Testis (tissue), 3 donors: ENCODE measurements around the gene CSRP1. TPM values are rescaled to one million over a fixed set of nuclear protein-coding genes. Genes with fewer than 3 reads are reported as not detected.

Source experiments
- DNase-seq: peaks from one replicate; pipeline ENCODE4 v3.0.0-alpha.2; 2019
- H3K27ac ChIP-seq, 2 donors: fragments of 200-600 bp; sonication (generic); one replicate each; pipeline ENCODE4 v1.5.1; 2019
- H3K27me3 ChIP-seq: fragments of 200-600 bp; sonication (generic); one replicate; pipeline ENCODE4 v1.5.1; 2019
- H3K36me3 ChIP-seq: fragments of 200-600 bp; sonication (generic); one replicate; pipeline ENCODE4 v1.5.1; 2017; ENCODE audit warnings: low read depth; ENCODE audit errors: missing control alignments
- H3K4me1 ChIP-seq: fragments of 200-600 bp; sonication (generic); one replicate; pipeline ENCODE4 v1.5.1; 2019
- H3K4me3 ChIP-seq, 2 donors: fragments of 200-600 bp; sonication (generic); one replicate each; pipeline ENCODE4 v1.5.1; 2017 to 2019
- H3K9me3 ChIP-seq: fragments of 200-600 bp; sonication (generic); one replicate; pipeline ENCODE4 v1.5.1; 2017
- POLR2A ChIP-seq: fragments of 450-650 bp; IDR thresholded peaks from one replicate; pipeline ENCODE4 v1.6.1; 2017; ENCODE audit warnings: antibody characterized with exemption, mild to moderate bottlenecking, moderate library complexity
- WGBS, 2 donors: methylation state at CpG; one replicate each; pipeline ENCODE4 v1.1.5; 2018; 5-methylcytosine and 5-hydroxymethylcytosine counted together
- intact Hi-C: fragments of 100-400 bp; cut with DNase I; formaldehyde crosslinking; loops from one replicate; pipeline ENCODE4 v1.15.1; 2023; ENCODE audit warnings: low total_unique reads
- polyA plus RNA-seq: library from polyadenylated mRNA; stranded (reverse); fragments of 350-450 nt; fragmentation: Illumina TruSeq; extraction: RNeasy Lipid Tissue Mini Kit (QIAGEN cat#74804); gene quantifications from one replicate; pipeline ENCODE4 v1.2.3, GENCODE V29; 2014; ENCODE audit warnings: low read depth, low replicate concordance; ENCODE audit not compliant: insufficient read depth
- total RNA-seq, 2 donors: library from RNA; depleted of rRNA; stranded (reverse); fragments of >200 nt; gene quantifications; one replicate each; pipeline ENCODE4 v1.2.3, GENCODE V29; 2016
- TF ChIP-seq, protein P1 (sequence below), 3 experiments: fragments of 450-650 bp in 2 of 3; fragments of 200-600 bp in 1 of 3; sonication (generic) in 1 of 3; IDR thresholded peaks; one replicate each; pipeline ENCODE4 v1.5.1; 2016 to 2019; ENCODE audit warnings: antibody characterized with exemption in 3 of 3, mild to moderate bottlenecking in 2 of 3, moderate library complexity in 1 of 3

The CSRP1 gene
- total and polyA plus RNA-seq, 3 donors from 2014 or later, result 103 to 217 (median 123) TPM

DNA sequence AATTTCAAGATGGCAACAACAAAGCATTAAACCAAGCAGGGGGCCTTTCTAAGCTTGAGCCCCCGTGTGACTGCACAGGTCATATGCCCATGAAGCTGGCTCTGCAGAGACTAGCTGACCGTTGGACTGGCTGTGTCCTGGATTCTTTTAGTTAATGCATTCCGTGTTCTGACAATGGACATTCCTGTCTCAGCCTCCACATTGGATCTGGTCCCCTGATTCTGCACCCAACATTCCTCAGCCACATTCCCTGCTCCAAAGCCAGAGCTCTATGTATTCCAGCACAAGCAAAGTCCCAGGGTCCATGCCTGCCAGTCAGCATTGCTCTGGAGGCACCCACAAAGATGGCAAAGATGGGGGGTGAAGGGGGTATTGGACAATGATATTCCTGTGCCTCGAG lies 26.9 kb upstream of the CSRP1 start:
- Histone ChIP-seq H3K4me3 (no peak overlapping the region), H3K27ac (no peak overlapping the region), H3K27me3 (no peaks in the 10 kb centered on the region), H3K36me3 (no peaks in the 10 kb centered on the region), H3K9me3 (no peaks in the 10 kb centered on the region), H3K4me1 (peaks cover 23% of the 10 kb centered on the region)
- intact Hi-C loops, result no loop called here
- WGBS, 2 donors, result 74 to 82% methylated on average over 4 of the region's 4 CpGs
- DNase-seq, result no peak
- no peak for TF ChIP-seq POLR2A
- TF ChIP-seq, protein P1, sequence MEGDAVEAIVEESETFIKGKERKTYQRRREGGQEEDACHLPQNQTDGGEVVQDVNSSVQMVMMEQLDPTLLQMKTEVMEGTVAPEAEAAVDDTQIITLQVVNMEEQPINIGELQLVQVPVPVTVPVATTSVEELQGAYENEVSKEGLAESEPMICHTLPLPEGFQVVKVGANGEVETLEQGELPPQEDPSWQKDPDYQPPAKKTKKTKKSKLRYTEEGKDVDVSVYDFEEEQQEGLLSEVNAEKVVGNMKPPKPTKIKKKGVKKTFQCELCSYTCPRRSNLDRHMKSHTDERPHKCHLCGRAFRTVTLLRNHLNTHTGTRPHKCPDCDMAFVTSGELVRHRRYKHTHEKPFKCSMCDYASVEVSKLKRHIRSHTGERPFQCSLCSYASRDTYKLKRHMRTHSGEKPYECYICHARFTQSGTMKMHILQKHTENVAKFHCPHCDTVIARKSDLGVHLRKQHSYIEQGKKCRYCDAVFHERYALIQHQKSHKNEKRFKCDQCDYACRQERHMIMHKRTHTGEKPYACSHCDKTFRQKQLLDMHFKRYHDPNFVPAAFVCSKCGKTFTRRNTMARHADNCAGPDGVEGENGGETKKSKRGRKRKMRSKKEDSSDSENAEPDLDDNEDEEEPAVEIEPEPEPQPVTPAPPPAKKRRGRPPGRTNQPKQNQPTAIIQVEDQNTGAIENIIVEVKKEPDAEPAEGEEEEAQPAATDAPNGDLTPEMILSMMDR (IDR thresholded peaks at IDR 0.05), result no peak

DNA sequence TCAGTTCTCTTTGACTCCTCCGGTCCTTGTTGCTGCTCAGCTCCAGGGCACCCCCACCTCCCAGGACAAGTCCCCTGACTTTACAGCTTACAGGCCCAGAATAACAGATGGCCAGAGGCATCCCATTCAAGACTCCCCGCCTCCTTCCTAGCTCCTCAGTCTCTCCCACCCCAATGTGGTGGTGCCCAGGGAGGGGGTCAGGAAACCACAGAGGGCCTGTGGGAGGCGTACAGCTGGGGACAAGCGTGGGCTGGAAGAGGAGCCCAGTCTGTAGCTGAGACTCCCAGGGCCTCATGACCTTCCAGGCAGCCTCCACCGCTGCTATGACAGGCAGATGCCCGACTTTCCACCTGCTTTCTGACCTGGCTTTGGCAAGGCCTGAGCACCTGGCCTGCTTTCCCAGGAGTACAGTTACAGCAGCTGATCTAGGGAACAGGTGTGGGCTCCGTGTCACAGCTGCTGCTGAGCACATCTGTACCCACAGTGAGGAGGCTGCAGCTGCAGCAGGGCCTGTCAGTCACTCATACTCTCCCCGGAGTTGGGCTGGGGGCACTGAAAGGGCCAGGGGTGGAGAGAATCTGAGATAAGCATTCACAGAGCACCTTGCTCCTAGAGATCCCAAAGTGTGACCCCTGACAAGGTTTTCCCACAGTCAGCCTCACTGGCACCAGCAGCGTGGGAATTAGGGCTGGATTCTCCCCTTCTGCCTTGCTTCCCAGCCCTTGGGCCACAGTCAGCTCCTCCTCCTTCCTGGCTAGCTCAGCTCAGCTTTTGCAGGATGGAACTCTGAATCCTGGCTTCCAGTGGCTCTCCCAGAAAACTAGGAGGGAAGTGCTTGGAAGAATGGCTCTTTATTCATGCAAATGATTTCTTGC lies 24.9 kb upstream of the CSRP1 start:
- H3K4me1 ChIP-seq, result peaks cover 13% of the 10 kb centered on the region
- TF ChIP-seq, protein P1 (IDR thresholded peaks at IDR 0.05), result no peak
- no peak for TF ChIP-seq POLR2A
- no peaks in the 10 kb centered on the region for H3K36me3 ChIP-seq
- no peaks in the 10 kb centered on the region for H3K9me3 ChIP-seq
- intact Hi-C loops, result no loop called here
- no peaks in the 10 kb centered on the region for H3K27me3 ChIP-seq
- 52 to 71% methylated on average over 7 to 9 of the region's 9 CpGs for WGBS, 2 donors
- no peak for DNase-seq
- H3K27ac ChIP-seq, result no peak overlapping the region
- no peak overlapping the region for H3K4me3 ChIP-seq

DNA sequence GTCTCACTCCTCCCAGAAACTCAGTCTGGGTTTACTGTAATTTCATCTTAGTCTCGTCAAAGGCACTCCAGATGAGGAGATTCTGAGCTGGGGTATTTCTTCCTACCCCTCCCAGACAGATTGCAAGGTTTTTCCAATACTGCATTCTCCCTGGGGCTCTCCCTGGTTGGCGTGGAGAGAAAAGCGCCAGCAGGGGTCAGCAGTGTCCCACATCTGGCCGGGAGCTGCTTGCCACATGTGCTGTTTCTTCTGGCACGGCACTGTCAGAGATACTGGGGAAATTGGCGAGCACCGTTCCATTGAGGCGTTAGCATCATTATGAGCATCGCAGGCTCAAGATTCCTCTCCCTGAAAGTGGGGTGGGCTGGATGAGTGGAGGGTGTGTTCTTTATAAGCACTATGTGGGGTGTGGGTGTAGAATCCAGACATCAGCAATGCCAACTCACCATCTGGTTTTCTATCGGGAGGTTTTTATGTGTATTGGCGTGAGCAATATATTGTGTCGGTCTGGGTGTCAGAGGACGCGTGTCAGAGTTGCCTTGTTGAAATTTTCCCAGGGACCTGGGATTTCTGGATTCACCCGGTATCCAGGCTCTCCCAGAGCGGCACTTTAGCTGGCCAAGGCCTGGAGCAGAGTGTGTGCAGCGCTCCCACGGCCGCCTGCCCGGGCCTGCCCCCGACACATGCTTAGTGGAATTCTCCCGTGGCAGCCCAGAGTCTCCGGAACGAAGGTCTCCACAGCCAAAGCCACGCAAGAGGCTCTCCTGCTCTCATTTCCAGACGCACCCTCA lies 24.0 kb upstream of the CSRP1 start:
- H3K36me3 ChIP-seq, result no peaks in the 10 kb centered on the region
- peaks cover 13% of the 10 kb centered on the region for H3K4me1 ChIP-seq
- WGBS, 2 donors, result 38 to 42% methylated on average over 25 to 26 of the region's 26 CpGs
- intact Hi-C loops, result no loop called here
- H3K27me3 ChIP-seq, result no peaks in the 10 kb centered on the region
- H3K4me3 ChIP-seq, result no peak overlapping the region
- H3K27ac ChIP-seq, result no peak overlapping the region
- H3K9me3 ChIP-seq, result no peaks in the 10 kb centered on the region
- no peak for TF ChIP-seq POLR2A
- TF ChIP-seq, protein P1 (IDR thresholded peaks at IDR 0.05), result peak; percentile 47 to 64 (median 62)
- DNase-seq, result peak; percentile 88

DNA sequence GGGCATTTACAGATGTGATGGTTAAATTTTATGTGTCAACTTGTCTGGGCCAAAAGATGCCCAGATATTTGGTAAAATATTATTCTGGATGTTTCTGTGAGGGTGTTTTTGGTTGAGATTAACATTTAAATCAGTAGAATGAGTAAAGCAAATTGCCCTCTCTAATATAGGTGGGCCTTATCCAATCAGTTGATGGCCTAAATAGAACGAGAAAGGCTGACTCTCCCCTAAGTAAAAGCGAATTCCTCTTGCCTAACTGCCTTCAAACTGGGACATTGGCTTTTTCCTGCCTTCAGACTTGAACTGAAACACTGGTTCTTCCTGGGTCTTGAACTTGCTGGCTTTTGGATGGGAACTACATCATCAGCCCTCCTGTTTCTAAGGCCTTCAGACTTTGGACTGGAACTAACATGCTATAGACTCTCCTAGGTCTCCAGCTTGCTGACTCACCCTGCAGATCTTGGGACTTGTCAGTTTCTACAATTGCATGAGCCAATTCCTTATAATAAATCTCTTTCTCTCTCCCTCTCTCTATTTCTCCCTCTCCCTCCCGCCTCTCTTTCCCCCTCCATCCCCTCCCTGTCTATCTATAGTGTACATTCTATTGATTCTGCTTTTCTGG lies 21.8 kb upstream of the CSRP1 start:
- Histone ChIP-seq H3K4me3 (no peak overlapping the region), H3K27me3 (no peaks in the 10 kb centered on the region), H3K36me3 (no peaks in the 10 kb centered on the region), H3K27ac (no peak overlapping the region), H3K4me1 (peaks cover 13% of the 10 kb centered on the region), H3K9me3 (no peaks in the 10 kb centered on the region)
- TF ChIP-seq, protein P1 (IDR thresholded peaks at IDR 0.05), result no peak
- TF ChIP-seq POLR2A, result no peak
- WGBS, 2 donors, result 90 to 91% methylated on average over 3 of the region's 3 CpGs
- intact Hi-C loops, result no loop called here
- no peak for DNase-seq
